GM18511 (cell line): ENCODE data around the gene DIS3L2.

ENCODE experiments used
- ATAC-seq: cut with Tn5 transposase; IDR thresholded peaks from one replicate; pipeline ENCODE4 v1.9.1; 2021; ENCODE audit warnings: mild to moderate bottlenecking, moderate library complexity; ENCODE audit not compliant: unreplicated experiment

Gene DIS3L2

GRCh38 chr2:231961349-231962166 lies at the start of gene DIS3L2:
DIS3L2 (plus strand) TSS chr2:231961713; CDS start chr2:232014928, 53,215 bp downstream.
- peak; percentile 97 for ATAC-seq

GRCh38 chr2:231914077-231914690 lies 47.3 kb upstream of the DIS3L2 start:
- no peak for ATAC-seq

- ATAC-seq: no peak
Observed at GRCh38 chr2:231917280-231918066, 44.0 kb upstream of the DIS3L2 start.

GRCh38 chr2:231918501-231919330 lies 42.8 kb upstream of the DIS3L2 start:
- ATAC-seq: no peak

GRCh38 chr2:231919341-231920035 lies 42.0 kb upstream of the DIS3L2 start:
- no peak for ATAC-seq

- ATAC-seq: no peak
Observed at GRCh38 chr2:231920366-231920765, 41.1 kb upstream of the DIS3L2 start.

- ATAC-seq: no peak
Observed at GRCh38 chr2:231920795-231921194, 40.7 kb upstream of the DIS3L2 start.

GRCh38 chr2:231922311-231923009 lies 39.1 kb upstream of the DIS3L2 start:
- no peak for ATAC-seq

GRCh38 chr2:231923010-231923344 lies 38.5 kb upstream of the DIS3L2 start:
- ATAC-seq: no peak

- ATAC-seq: no peak
Observed at GRCh38 chr2:231923951-231924888, 37.3 kb upstream of the DIS3L2 start.

- ATAC-seq: peak; percentile 5
Observed at GRCh38 chr2:231924889-231925275, 36.6 kb upstream of the DIS3L2 start.

GRCh38 chr2:231925303-231926179 lies 36.0 kb upstream of the DIS3L2 start:
- ATAC-seq: peak; percentile 64

GRCh38 chr2:231926180-231926741 lies 35.3 kb upstream of the DIS3L2 start, which contains the start of gene NPPC:
NPPC (minus strand) TSS chr2:231926396; CDS start chr2:231926249, 147 bp downstream.
- peak; percentile 64 for ATAC-seq

- no peak for ATAC-seq
Observed at GRCh38 chr2:231926761-231927565, 34.5 kb upstream of the DIS3L2 start.

- no peak for ATAC-seq
Observed at GRCh38 chr2:231927566-231927890, 34.0 kb upstream of the DIS3L2 start.

- no peak for ATAC-seq
Observed at GRCh38 chr2:231928481-231928880, 33.0 kb upstream of the DIS3L2 start.
